Measurements from ENCODE around the gene ZSCAN18. TPM values are rescaled to one million over a fixed set of nuclear protein-coding genes. Genes with fewer than 3 reads are reported as not detected.

Gene ZSCAN18
- total RNA-seq, 1 donor from 2014 or later = 31.8 TPM

- no peak overlapping the region for H3K4me2 ChIP-seq (ENCODE audit: low read length)
- H3K4me1 ChIP-seq (ENCODE audit: insufficient read depth, low read length) = no peaks in the 10 kb centered on the region
- H3K27ac ChIP-seq (ENCODE audit: low read depth, low read length) = no peak overlapping the region
- DNase-seq (ENCODE audit: low read depth) (no peak), FAIRE-seq (no peak)
- H3K4me1 Mint-ChIP-seq (ENCODE audit: low read depth, unreplicated experiment) = no peaks in the 10 kb centered on the region
- peaks cover 3% of the 10 kb centered on the region for H3K36me3 Mint-ChIP-seq (ENCODE audit: low read depth, unreplicated experiment)
- no peak overlapping the region for H2AFZ ChIP-seq (ENCODE audit: low read depth, low read length)
- H3K4me3 ChIP-seq (ENCODE audit: insufficient read depth, low read depth, low read length) = no peak overlapping the region
- no peaks in the 10 kb centered on the region for H3K27me3 ChIP-seq (ENCODE audit: insufficient read depth, low read length)
- H3K9me3 Mint-ChIP-seq (ENCODE audit: unreplicated experiment) = peaks cover 32% of the 10 kb centered on the region
- no peak overlapping the region for H3K27ac Mint-ChIP-seq (ENCODE audit: unreplicated experiment)
- H3K27me3 Mint-ChIP-seq (ENCODE audit: low read depth, unreplicated experiment) = no peaks in the 10 kb centered on the region
- no peak overlapping the region for H3K4me3 Mint-ChIP-seq (ENCODE audit: unreplicated experiment)
- TF ChIP-seq EZH2 (IDR thresholded peaks at IDR 0.05; ENCODE audit: insufficient read depth, low read length) (no peak), CTCF (IDR thresholded peaks at IDR 0.05; ENCODE audit: insufficient read depth, low read depth, low read length) (no peak)
- no peaks in the 10 kb centered on the region for H3K36me3 ChIP-seq (ENCODE audit: insufficient read depth, low read length)
- H3K9me3 ChIP-seq (ENCODE audit: insufficient read depth, low read depth, low read length) = peaks cover 18% of the 10 kb centered on the region
- H3K79me2 ChIP-seq (ENCODE audit: insufficient read depth, low read length) = no peaks in the 10 kb centered on the region
- no peaks in the 10 kb centered on the region for H4K20me1 ChIP-seq (ENCODE audit: insufficient read depth, low read length)
- H3K9ac ChIP-seq (ENCODE audit: low read length) = no peak overlapping the region
Observed at GRCh38 chr19:58044391-58044790, 53.6 kb downstream of the ZSCAN18 start.

DNA sequence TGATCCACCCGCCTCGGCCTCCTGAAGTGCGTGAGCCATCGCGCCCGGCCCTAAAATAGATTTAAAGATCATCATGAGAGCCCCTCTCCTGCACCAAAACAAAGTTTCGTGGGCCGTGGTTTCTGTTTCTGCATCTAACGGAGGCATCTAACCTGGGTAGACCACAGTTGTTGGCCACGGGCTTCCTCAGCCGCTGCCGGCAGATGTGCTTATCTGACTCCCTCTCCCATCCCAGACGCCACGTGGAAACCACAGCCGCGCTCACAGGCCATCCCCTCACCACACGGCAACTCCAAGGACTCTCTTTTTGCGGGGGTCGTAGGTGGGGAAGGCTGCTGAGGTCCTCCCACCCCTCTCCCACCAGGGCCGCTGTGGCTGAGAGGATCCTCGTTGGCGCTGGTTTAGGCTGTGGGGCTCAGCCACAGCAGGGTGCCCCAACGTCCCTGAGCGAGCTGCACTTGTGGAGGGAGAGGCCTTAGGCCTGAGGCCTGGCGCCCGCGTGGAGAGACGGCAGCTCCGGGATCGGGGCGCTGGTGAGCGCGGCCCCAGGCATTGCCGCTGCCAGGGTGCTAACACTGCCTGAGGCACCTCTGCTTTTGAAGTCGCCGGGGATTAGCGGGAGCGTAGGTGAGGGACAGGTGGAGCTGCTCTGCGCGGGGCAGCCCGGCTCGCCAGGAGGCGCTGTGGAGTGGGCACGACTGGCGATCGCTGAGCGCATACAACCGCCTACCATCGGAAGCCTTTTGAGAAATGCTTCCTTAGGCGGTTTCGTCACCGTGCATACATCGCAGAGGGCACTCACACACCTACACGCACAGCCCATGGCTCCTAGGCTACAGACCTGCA lies 55.3 kb downstream of the ZSCAN18 start:
- H3K27me3 ChIP-seq (ENCODE audit: insufficient read depth, low read length) = no peaks in the 10 kb centered on the region
- Mint-ChIP-seq H3K36me3 (ENCODE audit: low read depth, unreplicated experiment) (peaks cover 3% of the 10 kb centered on the region), H3K27me3 (ENCODE audit: low read depth, unreplicated experiment) (no peaks in the 10 kb centered on the region), H3K4me1 (ENCODE audit: low read depth, unreplicated experiment) (no peaks in the 10 kb centered on the region), H3K9me3 (ENCODE audit: unreplicated experiment) (peaks cover 32% of the 10 kb centered on the region), H3K4me3 (ENCODE audit: unreplicated experiment) (no peak overlapping the region), H3K27ac (ENCODE audit: unreplicated experiment) (no peak overlapping the region)
- H3K79me2 ChIP-seq (ENCODE audit: insufficient read depth, low read length) = no peaks in the 10 kb centered on the region
- DNase-seq (ENCODE audit: low read depth) (no peak), FAIRE-seq (no peak)
- H3K4me1 ChIP-seq (ENCODE audit: insufficient read depth, low read length) = no peaks in the 10 kb centered on the region
- H3K36me3 ChIP-seq (ENCODE audit: insufficient read depth, low read length) = no peaks in the 10 kb centered on the region
- H3K9me3 ChIP-seq (ENCODE audit: insufficient read depth, low read depth, low read length) = peaks cover 19% of the 10 kb centered on the region
- no peak overlapping the region for H3K9ac ChIP-seq (ENCODE audit: low read length)
- no peak for TF ChIP-seq EZH2 (IDR thresholded peaks at IDR 0.05; ENCODE audit: insufficient read depth, low read length)
- TF ChIP-seq CTCF (IDR thresholded peaks at IDR 0.05; ENCODE audit: insufficient read depth, low read depth, low read length) = no peak
- H3K27ac ChIP-seq (ENCODE audit: low read depth, low read length) = no peak overlapping the region
- no peak overlapping the region for H3K4me3 ChIP-seq (ENCODE audit: insufficient read depth, low read depth, low read length)
- H2AFZ ChIP-seq (ENCODE audit: low read depth, low read length) = no peak overlapping the region
- no peak overlapping the region for H3K4me2 ChIP-seq (ENCODE audit: low read length)
- H4K20me1 ChIP-seq (ENCODE audit: insufficient read depth, low read length) = no peaks in the 10 kb centered on the region

Measured in astrocyte (in vitro differentiated cells and primary cell).